Common myeloid progenitor, CD34-positive (primary cell): ENCODE measurements around the gene INAFM2. TPM values are rescaled to one million over a fixed set of nuclear protein-coding genes. Genes with fewer than 3 reads are reported as not detected.

Experiments used
- CTCF ChIA-PET: fragments of 350-600 bp; sonication (Branson Sonifier 250); formaldehyde crosslinking; loops from one replicate; lab custom pipeline; 2021; ENCODE audit warnings: antibody characterized with exemption; lab: Charles Lee
- POLR2A ChIA-PET: fragments of 350-600 bp; sonication (Branson Sonifier 250); formaldehyde crosslinking; loops from one replicate; lab custom pipeline; 2021; ENCODE audit warnings: antibody characterized with exemption; lab: Charles Lee
- DNase-seq, 3 donors: peaks; one replicate each; pipeline versions ENCODE4 v3.0.0 to v3.0.0-alpha.2; 2013
- H3K27ac ChIP-seq, 2 experiments: 1 replicate in 1 of 2; 2 replicates in 1 of 2; pipeline ENCODE4 v1.7.0; 2013; ENCODE audit warnings: inconsistent platforms in 2 of 2, low read length in 2 of 2, mild to moderate bottlenecking in 2 of 2, low read depth in 1 of 2, moderate library complexity in 1 of 2; ENCODE audit not compliant: severe bottlenecking in 2 of 2, insufficient read depth in 1 of 2, poor library complexity in 1 of 2
- H3K27me3 ChIP-seq, 5 experiments: replicated peaks in 2 of 5; 1 replicate in 3 of 5; 2 replicates in 2 of 5; pipeline versions ENCODE4 v1.6.1 to v1.7.0; 2013; ENCODE audit warnings: low read length in 4 of 5, mild to moderate bottlenecking in 2 of 5, moderate library complexity in 2 of 5, inconsistent platforms in 1 of 5; ENCODE audit not compliant: insufficient read depth in 5 of 5, control insufficient read depth in 4 of 5
- H3K36me3 ChIP-seq, 4 experiments: 1 replicate in 2 of 4; 2 replicates in 2 of 4; pipeline versions ENCODE4 v1.6.1 to v1.7.0; 2013; ENCODE audit warnings: low read length in 3 of 4, control low read depth in 1 of 4, mild to moderate bottlenecking in 1 of 4; ENCODE audit not compliant: control insufficient read depth in 4 of 4, insufficient read depth in 4 of 4
- H3K4me1 ChIP-seq, 4 experiments: 1 replicate in 3 of 4; 2 replicates in 1 of 4; pipeline versions ENCODE4 v1.6.1 to v1.7.1; 2013; ENCODE audit warnings: low read length in 3 of 4, mild to moderate bottlenecking in 3 of 4, control low read depth in 1 of 4, inconsistent platforms in 1 of 4, moderate library complexity in 1 of 4; ENCODE audit not compliant: control insufficient read depth in 4 of 4, insufficient read depth in 4 of 4; ENCODE audit errors: control extremely low read depth in 1 of 4
- H3K4me3 ChIP-seq, 7 experiments: 1 replicate in 4 of 7; 2 replicates in 3 of 7; pipeline versions ENCODE4 v1.5.1 to v1.7.0; 2013; ENCODE audit warnings: mild to moderate bottlenecking in 7 of 7, low read length in 6 of 7, moderate library complexity in 6 of 7, inconsistent platforms in 2 of 7, low read depth in 2 of 7, control low read depth in 1 of 7; ENCODE audit not compliant: insufficient read depth in 4 of 7, control insufficient read depth in 1 of 7; ENCODE audit errors: extremely low read depth in 1 of 7
- H3K9me3 ChIP-seq, 5 experiments: 1 replicate in 4 of 5; 2 replicates in 1 of 5; pipeline versions ENCODE4 v1.6.1 to v1.7.1; 2013; ENCODE audit warnings: low read length in 4 of 5, mild to moderate bottlenecking in 2 of 5, inconsistent platforms in 1 of 5, low read depth in 1 of 5, moderate library complexity in 1 of 5; ENCODE audit not compliant: control insufficient read depth in 4 of 5, insufficient read depth in 2 of 5; ENCODE audit errors: control extremely low read depth in 1 of 5
- WGBS: methylation state at CpG from one replicate; pipeline ENCODE4 v1.1.5; 2013; ENCODE audit not compliant: insufficient coverage; 5-methylcytosine and 5-hydroxymethylcytosine counted together
- polyA plus RNA-seq: library from polyadenylated mRNA; unstranded; fragments of 120-200 nt; gene quantifications from one replicate; pipeline ENCODE4 v1.2.1, GENCODE V29; 2013

Gene INAFM2
- 51.3 TPM for polyA plus RNA-seq

DNA sequence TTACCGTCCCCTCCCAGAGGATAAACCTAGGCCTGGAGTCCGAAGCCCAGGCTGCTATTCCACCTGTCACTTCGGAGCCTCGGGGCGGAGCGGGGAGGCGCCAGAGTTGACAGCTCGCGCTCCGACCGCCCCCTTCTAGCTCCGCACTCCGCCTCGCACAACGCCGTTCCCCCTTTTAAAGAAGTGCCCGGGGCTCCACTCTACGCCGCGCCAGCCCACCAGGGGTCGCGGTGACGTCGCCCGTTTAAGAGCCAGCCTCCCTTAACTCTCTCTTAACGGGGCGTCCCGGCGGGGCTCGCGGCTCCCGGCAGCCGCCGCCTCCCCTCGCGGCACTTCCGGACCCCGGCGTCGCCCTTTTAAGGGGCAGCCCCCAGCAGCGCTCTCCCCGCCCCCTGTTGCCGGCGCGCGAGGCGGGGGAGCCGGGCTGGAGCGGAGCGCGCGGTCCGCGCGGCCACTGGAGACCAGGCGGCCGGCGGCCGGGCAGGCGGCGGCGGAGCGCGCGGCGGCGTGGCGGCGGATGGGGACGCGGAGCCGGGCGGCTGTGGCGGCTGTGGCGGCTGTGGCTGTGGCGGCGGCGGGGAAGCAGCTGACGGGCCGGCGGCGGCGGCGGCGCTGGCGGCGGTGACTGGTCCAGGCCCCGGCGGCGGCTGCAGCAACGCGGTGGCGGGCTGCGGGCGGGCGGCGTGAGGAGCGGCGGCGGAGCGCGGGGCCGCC lies at the start of gene INAFM2:
Gene INAFM2, plus strand, starts transcription at position 454 of the 714 bp plus-strand sequence. CDS start 364 bp downstream, outside the sequence.
- 0% methylated on average over 55 of the region's 103 CpGs for WGBS
- CTCF ChIA-PET: interaction anchor here (0.9 to 24.3 kb wide), 10 partner anchors 12 to 100 kb away, joined by 3 to 1099 read pairs (median 8); partner anchors contain the start of genes ANKRD63, CCDC9B, IVD and PLCB2
- DNase-seq: peak; percentile 96 to 98 (median 98)
- H3K4me3 ChIP-seq: peak within 1 kb of the TSS; percentile 41 to 84 (median 81)
- H3K4me1 ChIP-seq: peaks cover 32 to 64% (median 59%) of the 10 kb centered on the region in 4 experiments
- no peaks in the 10 kb centered on the region for H3K9me3 ChIP-seq
- peaks cover 0 to 20% (median 2%) of the 10 kb centered on the region in 4 experiments for H3K36me3 ChIP-seq
- H3K27me3 ChIP-seq: no peaks in the 10 kb centered on the region
- peak within 1 kb of the TSS in 1 of 2 experiments; percentile 59 for H3K27ac ChIP-seq
- POLR2A ChIA-PET: interaction anchor here (0.6 to 2.9 kb wide), 7 partner anchors 9 to 40 kb away, joined by 3 to 27 read pairs (median 4); no protein-coding TSS in a partner anchor

GRCh38 chr15:40274350-40275274 lies 48.9 kb upstream of the INAFM2 start:
- DNase-seq: peak; percentile 86 to 93 (median 91)
- Histone ChIP-seq H3K9me3 (no peaks in the 10 kb centered on the region), H3K36me3 (no peaks in the 10 kb centered on the region), H3K4me3 (no peak overlapping the region), H3K4me1 (peaks cover 0 to 42% (median 23%) of the 10 kb centered on the region in 4 experiments), H3K27ac (no peak overlapping the region), H3K27me3 (no peaks in the 10 kb centered on the region)
- POLR2A ChIA-PET: no interaction called here
- CTCF ChIA-PET: interaction anchor here (0.6 to 14.9 kb wide), 33 partner anchors 11 to 316 kb away, joined by 3 to 337 read pairs (median 6); partner anchors contain the start of genes CCDC9B, PAK6, PLCB2 and SRP14
- 63% methylated on average over 24 of the region's 26 CpGs for WGBS

- CTCF ChIA-PET: interaction anchor here (0.6 to 14.9 kb wide), 21 partner anchors 12 to 235 kb away, joined by 3 to 337 read pairs (median 22); partner anchors contain the start of genes CCDC9B, PAK6, PLCB2 and SRP14
- Histone ChIP-seq H3K4me1 (peaks cover 0 to 42% (median 23%) of the 10 kb centered on the region in 4 experiments), H3K36me3 (no peaks in the 10 kb centered on the region), H3K9me3 (no peaks in the 10 kb centered on the region), H3K27ac (no peak overlapping the region), H3K4me3 (no peak overlapping the region), H3K27me3 (peaks cover 0 to 3% (median 0%) of the 10 kb centered on the region in 5 experiments)
- POLR2A ChIA-PET: no interaction called here
- DNase-seq: no peak
- WGBS: 60% methylated on average over 5 of the region's 5 CpGs
These were observed 48.0 kb upstream of the INAFM2 start for GRCh38 chr15:40275523-40275922.

GRCh38 chr15:40275954-40276353 lies 47.5 kb upstream of the INAFM2 start:
- H3K4me3 ChIP-seq: no peak overlapping the region
- no peaks in the 10 kb centered on the region for H3K36me3 ChIP-seq
- peaks cover 0 to 42% (median 23%) of the 10 kb centered on the region in 4 experiments for H3K4me1 ChIP-seq
- no peaks in the 10 kb centered on the region for H3K9me3 ChIP-seq
- CTCF ChIA-PET: interaction anchor here (0.6 to 14.9 kb wide), 20 partner anchors 12 to 235 kb away, joined by 3 to 337 read pairs (median 24); partner anchors contain the start of genes CCDC9B, PAK6, PLCB2 and SRP14
- peaks cover 0 to 8% (median 0%) of the 10 kb centered on the region in 5 experiments for H3K27me3 ChIP-seq
- no peak for DNase-seq
- no peak overlapping the region for H3K27ac ChIP-seq
- POLR2A ChIA-PET: no interaction called here
- 100% methylated on average over 6 of the region's 7 CpGs for WGBS

DNA sequence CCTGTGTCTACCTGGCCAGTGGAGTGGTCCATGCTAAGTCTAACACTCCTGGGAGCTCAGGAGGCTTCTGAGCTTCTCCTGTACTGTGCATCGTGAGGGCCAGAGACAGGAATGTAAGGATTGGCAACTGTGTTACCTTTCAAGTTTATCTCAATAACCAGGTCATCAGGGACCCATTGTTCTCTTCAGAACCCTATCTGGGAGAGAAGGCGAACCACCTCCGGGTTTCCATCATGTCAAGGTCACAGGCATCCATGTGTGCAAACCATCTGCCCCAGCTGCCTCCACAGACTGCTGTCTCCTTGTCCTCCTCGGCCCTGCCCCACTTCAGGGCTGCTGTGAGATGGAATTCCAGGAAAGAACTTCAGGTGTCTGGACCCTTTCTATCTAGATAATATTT lies 46.6 kb upstream of the INAFM2 start:
- H3K27me3 ChIP-seq: peaks cover 0 to 17% (median 0%) of the 10 kb centered on the region in 5 experiments
- CTCF ChIA-PET: interaction anchor here (1.0 to 14.9 kb wide), 12 partner anchors 9 to 229 kb away, joined by 3 to 337 read pairs (median 26); partner anchors contain the start of genes CCDC9B and PLCB2
- H3K9me3 ChIP-seq: no peaks in the 10 kb centered on the region
- WGBS: 91% methylated on average over 4 of the region's 4 CpGs
- peaks cover 0 to 47% (median 30%) of the 10 kb centered on the region in 4 experiments for H3K4me1 ChIP-seq
- no peaks in the 10 kb centered on the region for H3K36me3 ChIP-seq
- no peak overlapping the region for H3K27ac ChIP-seq
- no peak for DNase-seq
- H3K4me3 ChIP-seq: no peak overlapping the region
- POLR2A ChIA-PET: no interaction called here

GRCh38 chr15:40277471-40277870 lies 46.0 kb upstream of the INAFM2 start:
- Histone ChIP-seq H3K27me3 (peaks cover 0 to 23% (median 0%) of the 10 kb centered on the region in 5 experiments), H3K4me3 (peak overlapping the region in 3 of 7 experiments; percentile 28 to 43 (median 29)), H3K36me3 (no peaks in the 10 kb centered on the region), H3K4me1 (peaks cover 0 to 52% (median 35%) of the 10 kb centered on the region in 4 experiments), H3K27ac (no peak overlapping the region), H3K9me3 (no peaks in the 10 kb centered on the region)
- no CpG with 5 or more reads among the region's 16 CpGs for WGBS
- ChIA-PET CTCF (interaction anchor here (1.0 to 14.9 kb wide), 12 partner anchors 8 to 230 kb away, joined by 3 to 337 read pairs (median 26); partner anchors contain the start of genes CCDC9B and PLCB2), POLR2A (no interaction called here)
- no peak for DNase-seq
